ENCODE data around the gene MARCHF3. TPM values are rescaled to one million over a fixed set of nuclear protein-coding genes. Genes with fewer than 3 reads are reported as not detected.

The MARCHF3 gene
- total RNA-seq, 4 donors from 2014 or later, result 3.0 to 14.5 (median 4.6) TPM

DNA sequence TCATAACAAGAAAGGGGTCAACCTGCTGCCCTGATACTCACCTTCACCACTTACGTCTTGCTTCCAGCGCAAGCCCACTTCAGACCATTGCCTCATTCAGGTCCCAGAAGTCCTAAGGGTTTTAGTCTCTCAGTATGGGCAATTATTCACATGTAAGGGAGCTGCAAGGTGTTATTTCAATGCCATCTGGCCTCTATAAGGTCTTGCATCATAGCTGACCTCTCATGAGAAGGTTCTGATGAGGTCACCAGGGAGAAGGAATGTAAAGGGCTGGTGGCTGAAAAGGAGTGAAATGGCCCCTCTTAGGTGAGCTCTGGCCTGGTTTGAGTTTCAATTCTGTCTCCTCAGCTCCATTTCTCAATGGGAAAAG lies 1.5 kb upstream of the MARCHF3 start:
- Histone ChIP-seq H3K27me3 (no peaks in the 10 kb centered on the region), H3K36me3 (no peaks in the 10 kb centered on the region), H3K27ac (no peak overlapping the region), H3K4me3 (replicated peaks in 1 of 3) (no peak overlapping the region), H3K4me1 (peaks cover 7 to 21% of the 10 kb centered on the region in 2 donors), H3K9me3 (no peaks in the 10 kb centered on the region)
- WGBS, 2 donors, result 77 to 100% methylated on average over 2 of the region's 2 CpGs
- TF ChIP-seq, protein P1, sequence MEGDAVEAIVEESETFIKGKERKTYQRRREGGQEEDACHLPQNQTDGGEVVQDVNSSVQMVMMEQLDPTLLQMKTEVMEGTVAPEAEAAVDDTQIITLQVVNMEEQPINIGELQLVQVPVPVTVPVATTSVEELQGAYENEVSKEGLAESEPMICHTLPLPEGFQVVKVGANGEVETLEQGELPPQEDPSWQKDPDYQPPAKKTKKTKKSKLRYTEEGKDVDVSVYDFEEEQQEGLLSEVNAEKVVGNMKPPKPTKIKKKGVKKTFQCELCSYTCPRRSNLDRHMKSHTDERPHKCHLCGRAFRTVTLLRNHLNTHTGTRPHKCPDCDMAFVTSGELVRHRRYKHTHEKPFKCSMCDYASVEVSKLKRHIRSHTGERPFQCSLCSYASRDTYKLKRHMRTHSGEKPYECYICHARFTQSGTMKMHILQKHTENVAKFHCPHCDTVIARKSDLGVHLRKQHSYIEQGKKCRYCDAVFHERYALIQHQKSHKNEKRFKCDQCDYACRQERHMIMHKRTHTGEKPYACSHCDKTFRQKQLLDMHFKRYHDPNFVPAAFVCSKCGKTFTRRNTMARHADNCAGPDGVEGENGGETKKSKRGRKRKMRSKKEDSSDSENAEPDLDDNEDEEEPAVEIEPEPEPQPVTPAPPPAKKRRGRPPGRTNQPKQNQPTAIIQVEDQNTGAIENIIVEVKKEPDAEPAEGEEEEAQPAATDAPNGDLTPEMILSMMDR (IDR thresholded peaks at IDR 0.05), result no peak
- TF ChIP-seq POLR2A (IDR thresholded peaks at IDR 0.05), result no peak
- DNase-seq, result no peak
- intact Hi-C loops (cut with DNase I), result no loop called here

DNA sequence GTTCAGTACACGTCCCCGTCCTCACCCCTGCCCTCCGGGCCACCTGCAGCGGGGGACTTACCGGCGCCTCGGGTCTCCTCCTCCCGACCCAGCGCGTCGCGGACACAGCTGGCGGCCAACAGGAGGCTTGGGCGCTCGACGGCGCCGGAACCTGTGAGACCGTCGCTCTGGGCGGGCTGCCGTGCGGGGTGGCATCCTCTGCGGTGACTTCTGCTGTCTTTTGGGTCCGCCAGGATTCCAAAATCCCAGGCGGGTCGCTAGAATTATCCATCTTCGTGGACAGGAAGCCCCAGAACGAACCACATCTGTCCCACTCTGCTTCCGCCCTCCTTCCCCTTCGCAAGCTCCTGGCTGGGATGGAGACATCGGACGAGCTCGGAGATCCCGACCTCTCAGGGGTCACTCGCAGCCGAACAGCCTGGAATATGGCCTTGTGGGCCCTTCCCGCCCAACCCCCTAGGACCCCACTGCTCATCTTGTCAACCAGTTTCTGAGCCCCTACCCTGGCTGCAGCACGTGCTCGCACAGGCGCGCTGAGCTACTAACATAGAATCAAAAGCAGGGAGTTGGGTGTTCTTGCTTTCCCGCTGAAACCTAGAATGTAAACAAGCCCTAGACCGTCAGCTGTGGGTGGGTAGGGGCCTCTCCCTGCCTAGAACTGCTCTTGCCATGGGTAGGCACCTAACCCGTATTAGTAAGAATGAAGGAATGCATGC lies 947 bp upstream of the MARCHF3 start:
- H3K36me3 ChIP-seq, result no peaks in the 10 kb centered on the region
- TF ChIP-seq, protein P1 (IDR thresholded peaks at IDR 0.05), result no peak
- no peak for TF ChIP-seq POLR2A (IDR thresholded peaks at IDR 0.05)
- no peaks in the 10 kb centered on the region for H3K9me3 ChIP-seq
- H3K4me1 ChIP-seq, result peaks cover 7 to 24% of the 10 kb centered on the region in 2 donors
- peak overlapping the region; percentile 37 to 61 (median 47) for H3K4me3 ChIP-seq (replicated peaks in 1 of 3)
- DNase-seq, result peak in 1 of 2 donors; percentile 7
- H3K27ac ChIP-seq, result peak overlapping the region in 2 of 3 donors; percentile 25 to 84
- H3K27me3 ChIP-seq, result no peaks in the 10 kb centered on the region
- intact Hi-C loops (cut with DNase I), result no loop called here
- 26 to 33% methylated on average over 17 to 29 of the region's 45 CpGs for WGBS, 2 donors

DNA sequence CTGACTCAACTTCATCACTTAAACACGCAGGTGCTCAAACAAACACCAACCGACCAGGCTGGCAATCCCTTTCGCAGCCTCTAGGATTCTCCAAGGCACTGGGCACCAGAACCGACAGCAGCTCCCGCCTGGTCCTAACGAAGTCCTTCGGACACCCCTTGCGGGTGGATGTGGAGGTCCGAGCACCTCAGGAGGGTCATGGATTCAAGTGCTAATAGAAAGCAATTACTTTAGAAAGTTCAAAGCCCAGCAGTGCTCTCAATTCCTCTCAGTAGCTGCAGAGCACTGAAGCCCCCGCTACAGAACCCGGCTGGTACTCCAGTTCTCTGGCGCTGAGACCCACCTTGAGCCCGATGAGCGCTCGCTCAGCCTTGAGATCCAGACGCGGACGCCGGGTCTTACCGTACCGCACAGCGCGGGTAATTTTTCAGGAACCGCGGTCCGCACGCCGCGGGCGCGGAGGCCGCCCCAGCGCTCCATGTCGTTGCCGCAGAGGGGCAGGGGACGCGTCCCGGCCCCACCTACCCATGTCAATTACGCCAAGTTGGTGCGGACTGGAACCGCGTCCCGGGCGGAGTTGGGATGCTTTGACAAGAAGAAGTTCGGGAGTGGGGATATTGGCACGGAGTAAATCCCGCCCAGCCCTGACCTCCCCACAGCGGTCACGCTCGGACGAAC lies 638 bp downstream of the MARCHF3 start:
- H3K4me1 ChIP-seq, result peaks cover 7 to 31% of the 10 kb centered on the region in 2 donors
- H3K4me3 ChIP-seq (replicated peaks in 1 of 3), result peak overlapping the region; percentile 22 to 84 (median 61)
- peak overlapping the region; percentile 57 to 84 (median 76) for H3K27ac ChIP-seq
- intact Hi-C loops (cut with DNase I), result no loop called here
- peak; percentile 47 to 48 for DNase-seq
- no peak for TF ChIP-seq POLR2A (IDR thresholded peaks at IDR 0.05)
- TF ChIP-seq, protein P1 (IDR thresholded peaks at IDR 0.05), result peak in 4 of 6 experiments; percentile 23 to 43 (median 32)
- no peaks in the 10 kb centered on the region for H3K27me3 ChIP-seq
- WGBS, 2 donors, result 1 to 5% methylated on average over 11 to 37 of the region's 51 CpGs
- no peaks in the 10 kb centered on the region for H3K9me3 ChIP-seq
- H3K36me3 ChIP-seq, result no peaks in the 10 kb centered on the region

DNA sequence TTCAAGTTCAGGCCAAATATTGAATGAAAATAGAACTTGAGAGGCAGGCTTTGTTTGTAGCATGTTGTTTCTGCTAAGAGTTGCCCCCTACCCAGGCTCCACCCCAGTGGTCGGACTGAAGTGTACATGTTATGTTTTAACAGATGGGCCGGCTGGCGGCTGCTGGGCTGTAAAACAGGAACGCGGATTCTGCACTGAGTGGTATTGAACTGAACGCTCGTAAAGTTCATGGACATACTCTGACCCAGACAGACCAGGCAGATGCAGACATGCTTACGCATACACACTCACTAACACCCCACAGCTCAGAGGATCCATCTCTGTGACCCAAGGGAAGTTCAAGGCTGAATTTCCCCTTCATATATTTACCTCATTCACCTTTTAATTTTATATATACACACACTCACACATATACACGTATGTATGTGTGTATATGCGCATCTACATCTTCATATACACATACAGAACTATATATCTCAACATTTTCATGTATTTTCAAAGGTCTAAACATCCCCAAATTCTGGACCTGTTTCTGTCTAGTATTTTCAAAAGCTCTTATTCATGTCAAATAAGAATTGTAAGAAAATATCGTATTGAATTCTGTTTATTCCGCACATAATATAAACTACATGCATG lies 1.4 kb downstream of the MARCHF3 start:
- 59 to 60% methylated on average over 12 of the region's 12 CpGs for WGBS, 2 donors
- H3K4me3 ChIP-seq (replicated peaks in 1 of 3), result peak overlapping the region in 1 of 3 donors; percentile 61
- TF ChIP-seq, protein P1 (IDR thresholded peaks at IDR 0.05), result no peak
- TF ChIP-seq POLR2A (IDR thresholded peaks at IDR 0.05), result no peak
- DNase-seq, result no peak
- intact Hi-C loops (cut with DNase I), result no loop called here
- no peaks in the 10 kb centered on the region for H3K36me3 ChIP-seq
- H3K27ac ChIP-seq, result peak overlapping the region in 1 of 3 donors; percentile 84
- no peaks in the 10 kb centered on the region for H3K9me3 ChIP-seq
- H3K27me3 ChIP-seq, result no peaks in the 10 kb centered on the region
- H3K4me1 ChIP-seq, result peaks cover 7 to 31% of the 10 kb centered on the region in 2 donors
